OCI-LY3 (cell line): Measurements from ENCODE around the gene VSIG4.

ENCODE experiments used
- CTCF ChIP-seq: fragments of 200-600, 300-600 bp; sonication (generic); IDR thresholded peaks from 2 replicates; pipeline ENCODE4 v1.5.1; 2014; ENCODE audit warnings: antibody characterized with exemption, low read length, low read depth
- EZH2phosphoT487 ChIP-seq: fragments of 200-600 bp; shearing (Covaris generic); IDR thresholded peaks from 2 replicates; pipeline ENCODE4 v1.6.1; 2018; ENCODE audit warnings: antibody characterized with exemption, mixed run types, low read depth

GRCh38 chrX:66076801-66077200 is 36.9 kb upstream of the VSIG4 start:
- TF ChIP-seq EZH2phosphoT487 (no peak), CTCF (no peak)
